Measurements from ENCODE around the gene ASL.
"Not testable (repeated sequence)": the region's sequence is repeated elsewhere in the genome, so short reads cannot be mapped to it uniquely, and the experiment has no call there.

Gene ASL

DNA sequence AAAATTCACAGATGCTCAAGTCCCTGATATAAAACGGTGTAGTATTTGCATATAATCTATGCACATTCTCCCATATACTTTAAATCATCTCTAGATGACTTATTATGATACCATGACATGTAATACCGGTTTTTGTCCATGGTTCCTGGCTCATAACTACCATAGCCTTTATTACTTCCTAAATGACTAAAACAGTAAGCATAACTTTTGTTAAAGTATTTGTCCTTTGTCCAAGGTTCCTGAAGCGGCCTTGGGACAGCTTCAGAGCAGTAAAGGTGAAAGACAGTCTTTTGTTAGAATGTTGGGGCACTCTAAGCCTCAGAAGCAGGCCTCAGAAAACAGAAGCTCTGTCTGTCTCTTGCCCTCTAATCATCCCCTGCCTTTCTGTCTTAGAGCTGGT lies 43.0 kb downstream of the ASL start:
- DNase-seq (ENCODE audit: extremely low read depth, low read depth): no peak
- TF ChIP-seq, protein P1, sequence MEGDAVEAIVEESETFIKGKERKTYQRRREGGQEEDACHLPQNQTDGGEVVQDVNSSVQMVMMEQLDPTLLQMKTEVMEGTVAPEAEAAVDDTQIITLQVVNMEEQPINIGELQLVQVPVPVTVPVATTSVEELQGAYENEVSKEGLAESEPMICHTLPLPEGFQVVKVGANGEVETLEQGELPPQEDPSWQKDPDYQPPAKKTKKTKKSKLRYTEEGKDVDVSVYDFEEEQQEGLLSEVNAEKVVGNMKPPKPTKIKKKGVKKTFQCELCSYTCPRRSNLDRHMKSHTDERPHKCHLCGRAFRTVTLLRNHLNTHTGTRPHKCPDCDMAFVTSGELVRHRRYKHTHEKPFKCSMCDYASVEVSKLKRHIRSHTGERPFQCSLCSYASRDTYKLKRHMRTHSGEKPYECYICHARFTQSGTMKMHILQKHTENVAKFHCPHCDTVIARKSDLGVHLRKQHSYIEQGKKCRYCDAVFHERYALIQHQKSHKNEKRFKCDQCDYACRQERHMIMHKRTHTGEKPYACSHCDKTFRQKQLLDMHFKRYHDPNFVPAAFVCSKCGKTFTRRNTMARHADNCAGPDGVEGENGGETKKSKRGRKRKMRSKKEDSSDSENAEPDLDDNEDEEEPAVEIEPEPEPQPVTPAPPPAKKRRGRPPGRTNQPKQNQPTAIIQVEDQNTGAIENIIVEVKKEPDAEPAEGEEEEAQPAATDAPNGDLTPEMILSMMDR (IDR thresholded peaks at IDR 0.05; ENCODE audit: low read depth, low read length): no peak

DNA sequence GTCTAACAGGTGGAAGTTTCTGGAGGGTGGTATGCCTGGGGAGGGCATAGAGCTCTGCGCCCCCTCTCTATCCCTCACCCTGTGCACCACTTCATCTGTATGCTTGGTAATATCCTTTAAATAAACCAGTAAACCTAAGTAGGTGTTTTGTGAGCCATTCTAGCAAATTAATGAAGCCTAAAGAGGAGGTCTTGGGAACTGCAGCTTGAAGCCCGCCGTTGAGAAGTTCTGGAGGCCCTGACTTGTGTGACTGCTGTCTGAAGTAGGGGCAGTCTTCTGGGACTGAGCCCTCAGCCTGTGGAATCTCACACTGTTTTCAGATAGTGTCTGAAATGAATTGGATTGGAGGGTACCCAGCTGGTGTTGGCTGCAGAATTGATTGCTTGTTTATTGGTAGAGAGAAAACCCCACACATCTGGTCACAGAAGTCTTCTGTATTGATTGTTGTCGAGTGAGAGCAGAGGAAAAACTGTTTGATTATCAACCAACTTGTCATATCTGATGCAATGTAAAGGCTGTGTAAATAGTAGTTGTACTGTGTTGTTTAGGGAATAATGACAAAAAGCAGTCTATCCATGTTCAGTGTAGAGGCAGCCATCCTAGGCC lies 43.7 kb downstream of the ASL start:
- TF ChIP-seq, protein P1 (IDR thresholded peaks at IDR 0.05; ENCODE audit: low read depth, low read length): no peak
- no peak for DNase-seq (ENCODE audit: extremely low read depth, low read depth)

DNA sequence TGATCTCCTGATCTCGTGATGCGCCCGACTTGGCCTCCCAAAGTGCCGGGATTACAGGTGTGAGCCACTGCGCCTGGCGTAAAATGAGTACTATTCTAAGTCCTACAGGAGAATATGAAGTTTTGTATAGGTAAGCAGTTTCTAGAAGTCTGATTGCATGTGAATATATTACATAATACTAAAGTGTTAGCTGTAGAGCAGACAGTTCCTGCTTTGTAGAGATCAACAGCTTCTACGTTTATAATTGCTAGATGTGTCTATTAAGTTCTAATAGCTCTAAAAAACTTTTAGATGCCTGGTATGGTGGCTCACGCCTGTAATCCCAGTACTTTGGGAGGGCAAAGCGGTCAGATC lies 47.5 kb downstream of the ASL start:
- DNase-seq (ENCODE audit: extremely low read depth, low read depth): no peak
- TF ChIP-seq, protein P1 (IDR thresholded peaks at IDR 0.05; ENCODE audit: low read depth, low read length): no peak

DNA sequence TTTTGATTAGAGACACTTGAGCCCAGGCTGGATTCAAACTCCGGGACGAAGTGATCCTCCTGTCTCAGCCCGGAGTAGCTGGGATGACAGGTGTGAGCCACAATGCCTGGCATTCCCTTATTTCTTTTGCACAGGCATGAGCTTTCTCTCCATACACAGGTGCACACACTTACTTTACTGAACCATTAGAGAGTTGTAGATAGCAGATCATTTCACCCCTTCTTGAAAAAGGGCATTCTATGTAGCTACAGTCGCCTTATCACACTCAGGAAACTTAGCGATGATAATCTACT lies 48.9 kb downstream of the ASL start:
- not testable (repeated sequence) for DNase-seq (ENCODE audit: extremely low read depth, low read depth)

DNA sequence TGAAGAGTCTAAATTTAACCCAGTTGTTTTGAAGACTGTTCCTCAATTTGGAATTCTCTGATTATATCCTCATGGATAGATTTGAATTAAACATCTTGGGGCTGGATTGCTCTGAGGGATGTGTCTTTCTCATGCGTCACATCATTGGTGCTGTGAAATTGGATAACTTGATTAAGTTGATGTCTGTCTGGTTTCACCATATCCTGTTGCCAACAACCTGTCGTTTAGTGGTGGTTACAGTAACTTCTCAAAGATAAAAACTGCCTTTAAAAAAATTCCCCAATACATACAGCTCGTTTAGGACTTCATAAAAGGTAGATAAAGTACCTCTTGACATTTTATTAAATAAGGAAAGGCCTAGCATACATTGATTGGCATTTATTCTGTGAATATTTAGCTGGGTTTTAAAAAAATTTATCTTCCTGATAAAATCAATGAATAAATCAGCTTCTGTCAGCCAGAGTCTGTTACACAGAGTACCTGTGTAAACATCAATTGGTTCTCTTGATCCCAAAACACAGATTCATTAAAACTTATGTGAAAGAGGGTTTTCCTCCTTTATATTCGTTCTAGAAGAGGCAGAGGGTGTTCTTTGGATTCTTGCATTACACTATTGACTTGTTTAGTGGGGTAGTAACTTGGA lies 49.6 kb downstream of the ASL start:
- TF ChIP-seq, protein P1 (IDR thresholded peaks at IDR 0.05; ENCODE audit: low read depth, low read length): no peak
- DNase-seq (ENCODE audit: extremely low read depth, low read depth): no peak

DNA sequence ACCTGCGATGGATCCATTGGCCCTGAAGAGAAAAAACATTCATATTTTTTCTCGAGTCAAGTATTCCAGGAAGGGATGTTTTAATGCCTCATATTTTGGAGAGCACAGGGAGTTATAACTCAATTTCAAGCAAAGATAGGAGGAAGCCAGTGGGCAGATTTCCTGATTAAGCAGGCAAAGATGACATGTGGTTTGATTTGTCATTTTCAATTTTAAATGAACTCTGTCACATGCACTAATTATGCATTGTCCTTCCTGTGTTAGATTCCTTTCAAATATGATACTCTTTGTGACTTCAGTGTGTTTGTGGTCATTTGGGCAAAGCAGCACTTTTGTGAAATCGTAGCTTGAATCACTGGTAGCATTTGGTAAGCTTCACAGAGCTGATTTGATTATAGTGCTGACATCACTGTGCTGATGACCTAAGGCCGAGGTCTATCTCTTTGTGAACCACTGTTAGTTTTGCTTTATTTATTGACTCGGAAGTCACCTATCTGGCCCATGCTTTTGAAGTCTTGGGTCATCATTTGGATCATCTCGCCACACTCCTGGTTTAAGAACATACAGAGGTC lies 50.2 kb downstream of the ASL start:
- DNase-seq (ENCODE audit: extremely low read depth, low read depth): not testable (repeated sequence)

DNA sequence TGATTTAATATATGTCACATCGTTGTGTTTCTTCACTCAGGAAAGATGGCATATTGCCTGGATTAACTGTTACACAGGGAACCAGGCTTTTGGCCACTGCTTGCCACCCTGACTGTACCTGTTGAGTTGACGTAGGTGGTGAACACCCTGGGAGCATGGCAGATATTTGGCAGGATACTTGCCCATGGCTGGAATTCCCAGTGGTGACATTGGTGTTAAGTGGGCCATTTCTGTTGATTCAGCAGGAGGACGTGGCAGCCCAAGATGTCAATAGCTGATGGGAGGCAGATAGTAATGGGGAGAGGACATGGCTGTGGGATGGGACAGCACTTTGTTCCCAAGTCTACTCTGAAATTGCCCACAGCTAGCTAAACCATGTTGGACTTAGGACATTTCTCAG lies 51.6 kb downstream of the ASL start:
- not testable (repeated sequence) for DNase-seq (ENCODE audit: extremely low read depth, low read depth)

DNA sequence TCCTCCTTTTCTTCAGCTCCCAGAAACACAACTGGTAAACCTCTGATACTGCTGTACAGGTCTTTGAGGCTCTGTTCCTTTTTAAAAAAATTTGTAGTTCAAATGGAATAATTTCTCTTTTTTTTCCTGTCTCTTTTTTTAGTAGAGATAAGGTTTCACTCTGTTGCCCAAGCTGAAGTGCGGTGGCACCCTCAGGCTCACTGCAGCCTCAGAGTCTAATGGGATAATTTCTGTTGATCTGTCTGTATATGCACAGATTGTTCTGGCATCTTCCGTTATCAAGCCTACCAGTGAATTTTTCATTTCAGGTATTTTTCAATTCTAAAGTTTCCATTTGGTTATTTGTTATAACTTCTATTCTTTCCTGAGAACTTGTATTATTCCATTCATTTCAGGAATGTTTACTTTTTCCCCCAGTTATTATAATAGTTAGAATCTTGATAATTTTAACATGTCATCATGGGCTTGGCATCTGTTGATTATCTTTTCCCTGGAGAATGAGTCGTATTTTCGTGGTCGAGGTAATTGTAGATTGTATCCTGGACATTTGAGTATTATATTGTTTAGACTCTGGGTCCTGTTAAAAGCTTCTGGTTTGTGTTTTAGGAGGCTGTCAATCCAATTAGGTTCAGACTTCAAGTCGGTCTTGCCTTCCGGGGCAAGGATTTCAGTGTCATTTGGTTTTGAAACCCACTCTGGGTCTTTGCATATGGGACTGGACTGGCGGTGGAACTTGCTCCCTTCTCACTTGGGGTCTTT lies 63.6 kb downstream of the ASL start:
- no peak for DNase-seq (ENCODE audit: extremely low read depth, low read depth)
- TF ChIP-seq, protein P1 (IDR thresholded peaks at IDR 0.05; ENCODE audit: low read depth, low read length): no peak

DNA sequence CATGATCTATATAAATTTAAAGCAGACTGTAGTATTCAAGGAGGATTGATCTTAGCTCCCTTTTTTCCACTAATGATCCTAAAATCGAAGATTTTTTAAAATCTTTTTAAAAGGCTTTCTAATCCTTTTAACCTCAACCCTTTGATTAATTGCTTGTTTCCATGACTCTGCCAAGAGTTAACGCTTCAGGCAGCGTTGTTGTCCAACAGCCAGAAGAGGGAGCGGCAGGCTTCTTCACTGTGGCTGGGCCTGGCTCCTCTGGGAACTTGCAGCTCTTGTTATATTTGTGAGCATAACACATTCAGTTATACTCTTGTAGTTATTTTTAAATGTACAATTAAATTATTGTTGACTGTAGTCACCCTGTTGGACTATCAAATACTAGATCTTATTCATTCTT lies 65.3 kb downstream of the ASL start:
- TF ChIP-seq, protein P1 (IDR thresholded peaks at IDR 0.05; ENCODE audit: low read depth, low read length): peak; percentile 86
- peak; percentile 61 for DNase-seq (ENCODE audit: extremely low read depth, low read depth)

Data from AG09319 (cell line).